ENCODE results near the gene MIOS.
"Not testable (repeated sequence)": the region's sequence is repeated elsewhere in the genome, so short reads cannot be mapped to it uniquely, and the experiment has no call there.

MIOS gene

GRCh38 chr7:7651479-7651878 lies 84.8 kb downstream of the MIOS start:
- DNase-seq: no peak

GRCh38 chr7:7652798-7653540 lies 86.3 kb downstream of the MIOS start:
- DNase-seq: no peak

GRCh38 chr7:7653593-7654187 lies 87.0 kb downstream of the MIOS start:
- DNase-seq: no peak

GRCh38 chr7:7654964-7655715 lies 88.5 kb downstream of the MIOS start:
- no peak for DNase-seq

GRCh38 chr7:7656459-7656858 lies 89.8 kb downstream of the MIOS start:
- DNase-seq: not testable (repeated sequence)
